WI38 (cell line): ENCODE results near the gene NXNL1.
A peak's percentile ranks its signal among the peaks of the same experiment; 100 is the strongest.

Experiments used
- H3K4me3 ChIP-seq: 2 replicates; pipeline ENCODE4 v1.5.1; 2011; ENCODE audit warnings: low read depth, mild to moderate bottlenecking, control low read depth, low read length
- TF ChIP-seq, protein P1 (sequence below): IDR thresholded peaks from 2 replicates; pipeline ENCODE4 v1.5.1; 2012; ENCODE audit warnings: low read depth, mild to moderate bottlenecking, control low read depth, low read length

Gene NXNL1

DNA sequence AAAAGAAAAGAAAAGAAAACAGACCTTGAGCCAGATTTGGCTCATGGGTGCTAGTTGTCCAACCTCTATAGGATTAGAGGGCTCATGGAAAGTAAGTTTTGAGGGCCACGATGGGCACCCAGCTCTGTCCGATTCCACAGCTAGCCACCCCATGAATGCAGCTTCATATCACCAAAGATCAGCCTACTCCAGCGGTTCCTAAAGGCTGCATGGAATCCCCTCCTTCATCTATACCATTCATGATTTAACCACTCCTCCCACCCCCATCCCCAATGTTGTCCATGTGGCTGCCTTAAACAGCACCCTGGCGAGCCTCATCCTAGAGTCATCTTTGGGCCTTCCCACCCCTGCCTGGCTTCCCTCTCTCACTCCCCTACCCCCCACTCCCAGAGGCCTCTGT lies 38.8 kb downstream of the NXNL1 start:
- no peak overlapping the region for H3K4me3 ChIP-seq
- TF ChIP-seq, protein P1, sequence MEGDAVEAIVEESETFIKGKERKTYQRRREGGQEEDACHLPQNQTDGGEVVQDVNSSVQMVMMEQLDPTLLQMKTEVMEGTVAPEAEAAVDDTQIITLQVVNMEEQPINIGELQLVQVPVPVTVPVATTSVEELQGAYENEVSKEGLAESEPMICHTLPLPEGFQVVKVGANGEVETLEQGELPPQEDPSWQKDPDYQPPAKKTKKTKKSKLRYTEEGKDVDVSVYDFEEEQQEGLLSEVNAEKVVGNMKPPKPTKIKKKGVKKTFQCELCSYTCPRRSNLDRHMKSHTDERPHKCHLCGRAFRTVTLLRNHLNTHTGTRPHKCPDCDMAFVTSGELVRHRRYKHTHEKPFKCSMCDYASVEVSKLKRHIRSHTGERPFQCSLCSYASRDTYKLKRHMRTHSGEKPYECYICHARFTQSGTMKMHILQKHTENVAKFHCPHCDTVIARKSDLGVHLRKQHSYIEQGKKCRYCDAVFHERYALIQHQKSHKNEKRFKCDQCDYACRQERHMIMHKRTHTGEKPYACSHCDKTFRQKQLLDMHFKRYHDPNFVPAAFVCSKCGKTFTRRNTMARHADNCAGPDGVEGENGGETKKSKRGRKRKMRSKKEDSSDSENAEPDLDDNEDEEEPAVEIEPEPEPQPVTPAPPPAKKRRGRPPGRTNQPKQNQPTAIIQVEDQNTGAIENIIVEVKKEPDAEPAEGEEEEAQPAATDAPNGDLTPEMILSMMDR = no peak

GRCh38 chr19:17420475-17420924 lies 40.2 kb downstream of the NXNL1 start:
- TF ChIP-seq, protein P1 = no peak
- H3K4me3 ChIP-seq = peak overlapping the region; percentile 76

DNA sequence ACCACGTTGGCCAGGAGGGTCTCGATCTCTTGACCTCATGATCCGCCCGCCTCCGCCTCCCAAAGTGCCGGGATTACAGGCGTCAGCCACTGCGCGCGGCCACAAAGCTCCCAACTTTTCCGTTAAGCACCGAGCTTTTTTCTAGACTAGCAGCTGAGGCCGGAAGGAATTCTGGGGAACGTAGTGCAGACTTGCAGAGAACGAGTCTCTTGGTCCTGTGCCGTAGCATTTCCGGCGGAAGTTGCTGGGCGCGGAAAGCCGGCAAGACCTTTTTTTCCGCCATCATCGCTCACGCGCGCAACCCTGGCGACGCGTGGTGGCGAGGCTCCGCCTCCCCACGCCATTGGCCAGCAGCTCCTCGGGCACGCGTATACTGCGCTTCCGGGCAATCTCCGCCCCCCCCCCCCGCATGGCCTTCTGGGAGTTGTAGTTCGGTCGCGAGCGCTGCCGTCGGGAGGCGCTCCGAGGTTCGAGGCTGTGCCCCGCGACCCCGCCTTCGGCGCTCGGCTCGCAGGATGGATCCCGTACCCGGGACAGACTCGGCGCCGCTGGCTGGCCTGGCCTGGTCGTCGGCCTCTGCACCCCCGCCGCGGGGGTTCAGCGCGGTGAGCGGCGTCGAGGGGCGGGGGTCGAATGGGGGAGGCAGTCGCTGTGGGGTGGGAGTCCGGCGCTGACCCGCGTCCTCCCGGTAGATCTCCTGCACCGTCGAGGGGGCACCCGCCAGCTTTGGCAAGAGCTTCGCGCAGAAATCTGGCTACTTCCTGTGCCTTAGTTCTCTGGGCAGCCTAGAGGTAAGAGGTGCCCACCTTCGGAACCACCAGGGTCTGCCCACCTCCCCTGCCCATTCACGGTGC lies 40.9 kb downstream of the NXNL1 start, which contains the start of gene MVB12A:
MVB12A (plus strand) TSS at position 427 of the 854 bp plus-strand sequence; CDS start at position 516, 89 bp downstream.
- H3K4me3 ChIP-seq = peak within 1 kb of the TSS; percentile 76
- TF ChIP-seq, protein P1 = no peak

DNA sequence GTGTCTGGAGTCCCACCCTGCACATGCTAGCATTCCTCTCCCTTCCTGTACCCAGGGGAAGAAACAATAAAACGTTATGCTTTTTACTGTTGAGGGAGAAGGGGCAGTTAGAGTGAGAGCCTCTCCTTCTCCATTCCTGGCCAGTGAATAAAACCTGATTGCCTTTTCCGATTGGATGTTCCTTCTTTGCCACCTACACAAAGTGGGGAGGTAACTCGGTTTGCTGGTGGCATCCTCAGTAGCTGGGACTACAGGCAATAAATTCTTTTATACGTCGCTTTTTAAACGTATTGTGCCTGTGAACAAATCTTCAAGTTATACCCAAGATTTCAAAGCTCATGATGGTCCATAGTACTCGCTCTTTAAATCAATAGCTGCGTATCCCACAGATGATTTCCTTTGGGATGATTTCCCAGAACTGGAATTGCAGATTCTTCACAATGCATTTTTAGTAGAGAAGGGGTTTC lies 41.5 kb downstream of the NXNL1 start:
- TF ChIP-seq, protein P1 = no peak
- peak overlapping the region; percentile 76 for H3K4me3 ChIP-seq

GRCh38 chr19:17418710-17419109 lies 42.0 kb downstream of the NXNL1 start:
- TF ChIP-seq, protein P1 = no peak
- H3K4me3 ChIP-seq = peak overlapping the region; percentile 76; the same call in 1 of the 2 replicates

DNA sequence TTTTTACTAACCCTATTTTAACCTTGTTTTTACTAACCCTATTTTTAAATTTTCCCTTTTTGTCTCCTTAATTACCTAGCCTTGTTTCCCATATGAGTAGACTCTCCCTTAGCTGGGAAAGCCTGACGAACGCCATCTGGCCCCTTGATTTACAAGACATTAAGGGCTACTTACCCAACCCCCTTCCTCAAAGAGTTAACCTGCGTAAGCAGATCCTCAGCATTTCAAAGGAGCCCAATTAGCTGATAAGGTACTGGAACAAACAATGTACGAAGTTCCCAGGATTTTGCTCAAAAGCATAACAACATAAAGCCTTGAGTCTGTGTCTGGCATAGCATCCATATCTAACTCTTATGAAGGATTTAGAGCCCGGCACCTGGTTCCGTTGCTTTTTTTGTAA lies 45.6 kb downstream of the NXNL1 start:
- no peak overlapping the region for H3K4me3 ChIP-seq

More for the DNA sequence above, 45.6 kb downstream of the NXNL1 start:
- TF ChIP-seq, protein P1 = no peak
